Measurements from ENCODE around the gene LZTS2.

Gene LZTS2

GRCh38 chr10:101040851-101041250 is 41.2 kb downstream of the LZTS2 start:
- Mint-ChIP-seq H3K4me3 (no peak overlapping the region), H3K9me3 (no peaks in the 10 kb centered on the region), H3K27me3 (peaks cover under 1% of the 10 kb centered on the region), H3K4me1 (peaks cover 25% of the 10 kb centered on the region), H3K27ac (no peak overlapping the region), H3K36me3 (peaks cover 28% of the 10 kb centered on the region)
- ATAC-seq: no peak

DNA sequence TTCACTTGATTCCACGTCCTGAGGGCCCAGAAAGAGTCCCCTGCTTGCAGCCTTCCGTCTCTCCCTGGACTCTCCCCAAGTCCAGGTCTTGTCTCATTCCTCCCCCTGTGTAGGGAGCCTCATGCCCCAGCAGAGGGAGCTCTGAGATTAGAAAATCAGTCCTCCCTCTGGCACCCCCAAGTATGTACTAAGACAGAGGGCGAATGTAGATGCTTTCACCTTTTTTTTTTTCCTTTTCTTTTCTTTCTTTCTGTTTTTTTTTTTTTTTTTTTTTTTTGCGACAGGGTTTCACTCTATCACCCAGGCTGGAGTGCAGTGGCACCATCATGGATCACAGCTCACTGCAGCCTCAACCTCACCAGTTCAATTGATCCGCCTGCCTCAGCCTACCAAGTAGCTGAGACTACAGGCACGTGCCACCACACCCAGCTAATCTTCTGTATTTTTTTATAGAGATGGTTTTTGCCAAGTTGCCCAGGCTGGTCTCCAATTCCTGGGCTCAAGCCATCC is 41.7 kb downstream of the LZTS2 start:
- no peak overlapping the region for H3K27ac Mint-ChIP-seq
- peaks cover 24% of the 10 kb centered on the region for H3K36me3 Mint-ChIP-seq
- ATAC-seq: peak; percentile 83
- H3K4me1 Mint-ChIP-seq: peaks cover 25% of the 10 kb centered on the region
- no peak overlapping the region for H3K4me3 Mint-ChIP-seq
- H3K9me3 Mint-ChIP-seq: no peaks in the 10 kb centered on the region
- peaks cover 5% of the 10 kb centered on the region for H3K27me3 Mint-ChIP-seq

- peak overlapping the region; percentile 95 for H3K27ac Mint-ChIP-seq
- H3K9me3 Mint-ChIP-seq: no peaks in the 10 kb centered on the region
- peaks cover 25% of the 10 kb centered on the region for H3K4me1 Mint-ChIP-seq
- peaks cover 16% of the 10 kb centered on the region for H3K36me3 Mint-ChIP-seq
- ATAC-seq: no peak
- peak overlapping the region; percentile 94 for H3K4me3 Mint-ChIP-seq
- H3K27me3 Mint-ChIP-seq: peaks cover 13% of the 10 kb centered on the region
Observed at GRCh38 chr10:101042118-101042517, 42.5 kb downstream of the LZTS2 start.

GRCh38 chr10:101042667-101043362 is 43.2 kb downstream of the LZTS2 start:
- Mint-ChIP-seq H3K4me3 (peak overlapping the region; percentile 94), H3K4me1 (peaks cover 25% of the 10 kb centered on the region), H3K27ac (peak overlapping the region; percentile 95), H3K9me3 (no peaks in the 10 kb centered on the region), H3K27me3 (peaks cover 20% of the 10 kb centered on the region), H3K36me3 (peaks cover 9% of the 10 kb centered on the region)
- ATAC-seq: peak; percentile 96

- H3K27me3 Mint-ChIP-seq: peaks cover 25% of the 10 kb centered on the region
- peak overlapping the region; percentile 95 for H3K27ac Mint-ChIP-seq
- peak overlapping the region; percentile 94 for H3K4me3 Mint-ChIP-seq
- peaks cover 4% of the 10 kb centered on the region for H3K36me3 Mint-ChIP-seq
- peaks cover 28% of the 10 kb centered on the region for H3K4me1 Mint-ChIP-seq
- H3K9me3 Mint-ChIP-seq: no peaks in the 10 kb centered on the region
- ATAC-seq: no peak
Observed at GRCh38 chr10:101043363-101043707, 43.7 kb downstream of the LZTS2 start.

DNA sequence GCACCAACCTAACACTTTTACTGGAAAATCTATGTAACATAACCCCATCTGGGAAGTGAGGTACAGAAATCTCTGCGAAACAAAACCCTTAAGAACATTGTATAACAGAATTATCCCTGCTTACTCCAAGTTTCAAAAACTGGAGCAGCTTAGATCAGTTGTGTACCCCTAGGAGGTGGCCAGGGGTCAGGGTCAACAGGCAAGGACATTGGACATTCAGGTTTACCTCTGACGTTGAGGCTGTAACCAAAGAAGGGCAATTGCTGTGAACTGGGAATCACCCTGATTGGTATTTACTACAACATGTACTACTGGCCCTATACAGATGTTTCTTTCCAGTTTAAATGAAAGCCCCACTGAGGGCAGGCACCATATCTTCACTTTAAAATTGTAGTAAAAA is 44.5 kb downstream of the LZTS2 start:
- H3K27me3 Mint-ChIP-seq: peaks cover 33% of the 10 kb centered on the region
- no peaks in the 10 kb centered on the region for H3K9me3 Mint-ChIP-seq
- H3K36me3 Mint-ChIP-seq: no peaks in the 10 kb centered on the region
- ATAC-seq: no peak
- H3K4me1 Mint-ChIP-seq: peaks cover 36% of the 10 kb centered on the region
- H3K27ac Mint-ChIP-seq: no peak overlapping the region
- H3K4me3 Mint-ChIP-seq: no peak overlapping the region

DNA sequence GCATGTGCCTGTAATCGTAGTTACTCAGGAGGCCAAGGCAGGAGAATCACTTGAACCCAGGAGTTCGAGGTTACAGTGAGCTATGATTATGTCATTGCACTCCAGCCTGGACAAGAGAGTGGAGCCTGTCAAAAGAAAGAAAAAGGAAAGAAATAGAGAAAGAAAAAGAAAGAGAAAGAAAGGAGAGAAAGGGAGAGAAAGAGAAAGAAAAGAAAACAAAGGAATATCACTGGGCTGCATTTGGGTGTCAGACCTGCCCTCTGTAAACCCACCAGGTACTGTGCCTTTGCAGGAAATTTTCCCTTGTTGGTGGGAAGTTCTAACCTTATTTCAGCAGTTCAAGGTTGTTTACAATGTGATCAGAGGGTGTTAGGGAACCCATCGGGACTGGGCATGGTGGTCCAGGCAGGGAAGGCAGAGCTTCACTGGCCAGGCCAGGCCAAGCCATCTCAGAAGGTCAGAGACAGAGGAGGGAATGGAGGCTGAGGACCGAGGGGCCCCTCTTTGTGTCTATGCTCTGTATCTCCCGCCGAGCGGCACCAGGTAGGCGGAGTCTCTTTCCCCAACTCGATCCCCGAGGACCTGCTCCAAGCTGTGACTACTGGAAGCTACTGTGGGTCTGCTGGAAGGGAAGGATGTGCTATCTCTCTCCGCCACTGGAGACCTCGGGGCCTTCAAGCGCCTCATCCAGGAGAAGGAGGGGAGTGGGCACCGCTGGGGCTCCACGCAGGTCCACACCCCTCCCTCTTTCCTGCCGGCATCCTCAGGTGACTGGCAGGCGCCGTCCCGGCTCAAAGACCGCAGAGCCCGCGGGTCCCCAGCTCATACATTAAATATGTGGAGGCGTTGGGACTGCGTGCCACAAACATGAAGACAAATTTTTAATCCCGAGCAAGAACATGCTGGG is 47.0 kb downstream of the LZTS2 start:
- Mint-ChIP-seq H3K9me3 (no peaks in the 10 kb centered on the region), H3K36me3 (no peaks in the 10 kb centered on the region), H3K27me3 (peaks cover 58% of the 10 kb centered on the region), H3K4me3 (no peak overlapping the region), H3K27ac (no peak overlapping the region), H3K4me1 (peaks cover 48% of the 10 kb centered on the region)
- no peak for ATAC-seq

DNA sequence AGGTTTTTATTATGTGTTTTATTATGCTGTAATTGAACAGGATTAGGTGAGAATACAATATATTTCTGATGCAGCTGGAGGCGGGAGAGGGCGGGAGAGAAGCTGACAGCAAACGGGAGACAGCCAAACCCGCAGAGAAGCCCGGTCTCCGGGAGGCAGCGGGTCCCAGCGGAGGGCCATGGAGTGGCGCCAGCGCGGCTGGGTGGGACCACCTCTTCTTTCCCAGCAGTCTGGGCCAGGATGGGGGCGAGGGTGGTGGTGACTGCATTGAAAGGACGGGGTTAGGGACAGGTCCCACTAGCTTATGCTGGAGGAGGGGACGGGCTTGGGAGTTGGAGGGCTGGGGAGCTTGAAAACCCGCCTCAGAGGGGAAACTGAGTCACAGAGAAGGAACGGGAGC is 47.7 kb downstream of the LZTS2 start:
- peaks cover 58% of the 10 kb centered on the region for H3K27me3 Mint-ChIP-seq
- H3K9me3 Mint-ChIP-seq: no peaks in the 10 kb centered on the region
- no peak overlapping the region for H3K27ac Mint-ChIP-seq
- no peak overlapping the region for H3K4me3 Mint-ChIP-seq
- H3K36me3 Mint-ChIP-seq: no peaks in the 10 kb centered on the region
- peaks cover 45% of the 10 kb centered on the region for H3K4me1 Mint-ChIP-seq
- ATAC-seq: no peak

GRCh38 chr10:101047961-101048892 is 48.6 kb downstream of the LZTS2 start:
- Mint-ChIP-seq H3K4me3 (no peak overlapping the region), H3K4me1 (peaks cover 35% of the 10 kb centered on the region), H3K27me3 (peaks cover 58% of the 10 kb centered on the region), H3K27ac (no peak overlapping the region), H3K9me3 (no peaks in the 10 kb centered on the region), H3K36me3 (no peaks in the 10 kb centered on the region)
- ATAC-seq: no peak

DNA sequence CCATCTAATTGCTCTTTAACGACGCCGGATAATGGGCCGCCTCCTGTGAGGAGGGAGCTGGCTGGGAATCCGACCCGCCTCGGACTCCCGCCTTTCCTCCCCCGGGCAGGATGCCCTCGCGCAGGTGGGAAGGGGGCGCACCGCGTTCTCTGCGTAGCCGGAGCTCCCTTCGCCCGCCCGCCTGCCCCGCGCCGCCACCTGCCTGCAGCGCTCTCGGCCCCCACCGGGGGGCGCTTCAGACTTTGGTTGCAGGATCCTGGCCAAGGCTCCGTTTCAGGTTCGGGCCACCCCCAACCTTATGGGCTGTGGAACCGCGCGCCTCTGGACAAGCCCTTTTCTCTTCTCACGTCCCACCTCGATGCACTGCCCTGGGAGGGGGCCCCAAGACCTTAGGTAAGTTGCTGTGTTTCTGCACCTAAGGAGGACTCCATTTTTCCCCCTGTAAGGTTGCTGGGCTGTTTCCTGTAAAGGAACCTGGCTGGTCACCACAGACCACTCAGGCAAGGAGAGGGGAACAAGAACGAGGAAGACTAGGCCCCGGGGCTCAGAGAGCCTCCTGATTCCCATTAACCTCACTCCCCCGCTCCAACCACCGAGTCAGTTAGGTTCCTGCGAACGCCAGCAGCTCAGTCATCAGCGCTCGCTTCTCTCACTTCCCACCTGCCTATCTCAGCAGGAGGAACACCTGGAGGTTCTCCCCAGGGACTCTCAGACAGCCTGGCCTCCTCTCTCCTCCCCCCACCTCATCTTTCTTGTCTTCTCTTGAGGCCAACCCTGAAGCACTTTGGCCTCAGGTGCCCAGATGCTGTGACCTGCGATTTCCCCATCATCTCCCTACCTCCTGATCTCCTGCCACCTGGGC is 50.8 kb downstream of the LZTS2 start:
- peak; percentile 64 for ATAC-seq
- H3K4me3 Mint-ChIP-seq: peak overlapping the region; percentile 64
- H3K9me3 Mint-ChIP-seq: no peaks in the 10 kb centered on the region
- no peaks in the 10 kb centered on the region for H3K36me3 Mint-ChIP-seq
- no peak overlapping the region for H3K27ac Mint-ChIP-seq
- peaks cover 31% of the 10 kb centered on the region for H3K4me1 Mint-ChIP-seq
- peaks cover 58% of the 10 kb centered on the region for H3K27me3 Mint-ChIP-seq

DNA sequence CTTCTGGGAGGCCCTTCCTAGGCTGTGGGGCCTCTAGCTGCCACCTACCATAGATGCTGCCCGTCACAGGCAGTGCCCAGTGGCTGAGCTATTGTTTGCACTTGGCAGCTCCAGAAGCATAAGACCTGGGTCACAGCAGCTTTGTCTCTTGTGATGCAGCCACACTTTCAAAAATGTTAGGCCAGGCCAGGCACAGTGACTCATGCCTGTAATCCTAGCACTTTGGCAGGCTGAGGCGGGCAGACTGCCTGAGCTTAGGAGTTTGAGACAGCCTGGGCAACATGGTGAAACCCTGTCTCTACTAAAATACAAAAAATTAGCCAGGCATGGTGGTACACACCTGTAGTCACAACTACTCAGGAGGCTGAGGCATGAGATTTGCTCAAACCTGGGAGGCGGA is 52.7 kb downstream of the LZTS2 start:
- Mint-ChIP-seq H3K27ac (no peak overlapping the region), H3K4me1 (peaks cover 37% of the 10 kb centered on the region), H3K27me3 (peaks cover 44% of the 10 kb centered on the region), H3K36me3 (peaks cover 10% of the 10 kb centered on the region), H3K9me3 (no peaks in the 10 kb centered on the region), H3K4me3 (no peak overlapping the region)
- ATAC-seq: no peak

- no peak for ATAC-seq
Observed at GRCh38 chr10:101053516-101053915, 53.9 kb downstream of the LZTS2 start.

DNA sequence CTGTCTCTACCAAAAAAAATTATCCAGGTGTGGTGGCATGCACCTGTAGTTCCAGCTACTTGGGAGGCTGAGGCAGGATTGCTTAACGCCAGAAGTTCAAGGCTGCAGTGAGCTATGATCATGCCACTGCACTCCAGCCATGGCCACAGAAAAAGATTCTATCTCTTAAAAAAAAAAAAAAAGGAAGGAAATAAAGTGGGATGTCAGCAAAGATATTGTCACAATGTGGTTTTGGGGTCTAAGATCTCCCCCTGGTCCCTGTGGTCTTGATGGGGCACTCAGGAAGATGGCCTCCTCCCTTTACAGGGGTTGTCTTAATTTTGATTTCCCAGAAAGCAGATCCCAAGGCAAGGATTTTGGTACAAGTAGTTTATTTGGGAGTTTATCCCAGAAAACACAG is 54.7 kb downstream of the LZTS2 start:
- H3K4me3 Mint-ChIP-seq: no peak overlapping the region
- H3K27me3 Mint-ChIP-seq: peaks cover 23% of the 10 kb centered on the region
- peaks cover 25% of the 10 kb centered on the region for H3K4me1 Mint-ChIP-seq
- ATAC-seq: no peak
- H3K36me3 Mint-ChIP-seq: peaks cover 10% of the 10 kb centered on the region
- H3K9me3 Mint-ChIP-seq: no peaks in the 10 kb centered on the region
- H3K27ac Mint-ChIP-seq: no peak overlapping the region

More at GRCh38 chr10:101053516-101053915, 53.9 kb downstream of the LZTS2 start:
- peaks cover 32% of the 10 kb centered on the region for H3K4me1 Mint-ChIP-seq
- H3K36me3 Mint-ChIP-seq: peaks cover 10% of the 10 kb centered on the region
- H3K9me3 Mint-ChIP-seq: no peaks in the 10 kb centered on the region
- no peak overlapping the region for H3K4me3 Mint-ChIP-seq
- no peak overlapping the region for H3K27ac Mint-ChIP-seq
- H3K27me3 Mint-ChIP-seq: peaks cover 31% of the 10 kb centered on the region

- Mint-ChIP-seq H3K4me1 (peaks cover 25% of the 10 kb centered on the region), H3K27me3 (peaks cover 18% of the 10 kb centered on the region), H3K9me3 (no peaks in the 10 kb centered on the region), H3K27ac (no peak overlapping the region), H3K36me3 (peaks cover 10% of the 10 kb centered on the region), H3K4me3 (no peak overlapping the region)
- no peak for ATAC-seq
Observed at GRCh38 chr10:101054876-101055275, 55.3 kb downstream of the LZTS2 start.

Data from stimulated activated memory B cell treated with anti-CD40 and anti-IgM and Interleukin-4, amounts not matched to agents 10 μg/mL and 1 μg/mL and 100 μg/mL, for 72 hours (primary cell).